WTC11 (cell line): ENCODE data around the gene PLIN1.

Source experiments
- ATF1 ChIP-seq: sonication (generic); formaldehyde crosslinking; IDR thresholded peaks from 2 replicates; pipeline ENCODE4 v1.8.1; 2023; ENCODE audit warnings: mild to moderate bottlenecking, moderate library complexity, missing genetic modification reagents
- CREM ChIP-seq: sonication (generic); formaldehyde crosslinking; IDR thresholded peaks from 2 replicates; pipeline ENCODE4 v1.8.1; 2022; ENCODE audit warnings: mild to moderate bottlenecking, missing genetic modification reagents, moderate library complexity
- CTCF ChIP-seq: fragments of 200-600 bp; IDR thresholded peaks from 2 replicates; pipeline ENCODE4 v1.8.0; 2022; ENCODE audit warnings: antibody characterized with exemption
- ERG ChIP-seq: fragments of 250-450 bp; sonication (Bioruptor Pico); IDR thresholded peaks from 2 replicates; pipeline ENCODE4 v1.8.0; 2021; ENCODE audit warnings: mild to moderate bottlenecking
- ETV6 ChIP-seq: sonication (generic); formaldehyde crosslinking; IDR thresholded peaks from 2 replicates; pipeline ENCODE4 v1.8.1; 2022; ENCODE audit warnings: mild to moderate bottlenecking, missing genetic modification reagents
- GTF2I ChIP-seq: fragments of 250-450 bp; sonication (Bioruptor Pico); conservative IDR thresholded peaks from 2 replicates; pipeline ENCODE4 v1.4.0; 2021; ENCODE audit warnings: mild to moderate bottlenecking
- IRF1 ChIP-seq: sonication (generic); formaldehyde crosslinking; IDR thresholded peaks from 2 replicates; pipeline ENCODE4 v1.8.0; 2023; ENCODE audit warnings: missing genetic modification reagents
- JUN ChIP-seq: sonication (generic); formaldehyde crosslinking; IDR thresholded peaks from 2 replicates; pipeline ENCODE4 v1.8.0; 2023; ENCODE audit warnings: mild to moderate bottlenecking, missing genetic modification reagents
- SP1 ChIP-seq: sonication (generic); formaldehyde crosslinking; conservative IDR thresholded peaks from 2 replicates; pipeline ENCODE4 v1.8.1; 2022; ENCODE audit warnings: missing genetic modification reagents
- TEAD4 ChIP-seq: sonication (generic); formaldehyde crosslinking; IDR thresholded peaks from 2 replicates; pipeline ENCODE4 v1.8.0; 2022; ENCODE audit warnings: mild to moderate bottlenecking, missing genetic modification reagents
- ZNF232 ChIP-seq: sonication (generic); formaldehyde crosslinking; IDR thresholded peaks from 2 replicates; pipeline ENCODE4 v1.8.0; 2022; ENCODE audit warnings: mild to moderate bottlenecking, missing genetic modification reagents

GRCh38 chr15:89664441-89665350 is 14.5 kb downstream of the PLIN1 start:
- no peak for TF ChIP-seq JUN
- TF ChIP-seq SP1 (CRISPR knock-in tag): no peak
- TF ChIP-seq ETV6 (CRISPR knock-in tag): no peak
- TF ChIP-seq ZNF232 (CRISPR knock-in tag): no peak
- TF ChIP-seq ATF1 (CRISPR knock-in tag): no peak
- no peak for TF ChIP-seq CTCF
- no peak for TF ChIP-seq ERG (CRISPR knock-in tag)
- TF ChIP-seq CREM (CRISPR knock-in tag): no peak
- no peak for TF ChIP-seq TEAD4
- TF ChIP-seq IRF1 (CRISPR knock-in tag): no peak
- TF ChIP-seq GTF2I (CRISPR knock-in tag): no peak
